WTC11 (cell line): ENCODE results near the gene CD320. TPM values are rescaled to one million over a fixed set of nuclear protein-coding genes. Genes with fewer than 3 reads are reported as not detected.

Experiments
- ATF1 ChIP-seq: sonication (generic); formaldehyde crosslinking; IDR thresholded peaks from 2 replicates; pipeline ENCODE4 v1.8.1; 2023; ENCODE audit warnings: mild to moderate bottlenecking, moderate library complexity, missing genetic modification reagents
- EMX1 ChIP-seq: fragments of 250-450 bp; sonication (Bioruptor Pico); IDR thresholded peaks from 2 replicates; pipeline ENCODE4 v1.8.0; 2021; ENCODE audit warnings: mild to moderate bottlenecking
- ETV6 ChIP-seq: sonication (generic); formaldehyde crosslinking; IDR thresholded peaks from 2 replicates; pipeline ENCODE4 v1.8.1; 2022; ENCODE audit warnings: mild to moderate bottlenecking, missing genetic modification reagents
- FOXP4 ChIP-seq: sonication (generic); formaldehyde crosslinking; IDR thresholded peaks from 2 replicates; pipeline ENCODE4 v1.8.0; 2022; ENCODE audit warnings: mild to moderate bottlenecking, missing genetic modification reagents
- IRF1 ChIP-seq: sonication (generic); formaldehyde crosslinking; IDR thresholded peaks from 2 replicates; pipeline ENCODE4 v1.8.0; 2023; ENCODE audit warnings: missing genetic modification reagents
- MYBL2 ChIP-seq: sonication (generic); formaldehyde crosslinking; IDR thresholded peaks from 2 replicates; pipeline ENCODE4 v1.8.1; 2023; ENCODE audit warnings: mild to moderate bottlenecking, moderate library complexity, missing genetic modification reagents
- NFATC4 ChIP-seq: fragments of 250-450 bp; sonication (Bioruptor Pico); IDR thresholded peaks from 2 replicates; pipeline ENCODE4 v1.9.0; 2021; ENCODE audit warnings: mild to moderate bottlenecking
- NFE2L1 ChIP-seq: sonication (generic); formaldehyde crosslinking; IDR thresholded peaks from 2 replicates; pipeline ENCODE4 v1.8.1; 2023; ENCODE audit warnings: missing genetic modification reagents
- NR1H2 ChIP-seq: sonication (generic); formaldehyde crosslinking; IDR thresholded peaks from 2 replicates; pipeline ENCODE4 v1.9.0; 2021; ENCODE audit warnings: mild to moderate bottlenecking, moderate library complexity, missing genetic modification reagents
- OVOL2 ChIP-seq: fragments of 250-450 bp; sonication (Bioruptor Pico); IDR thresholded peaks from 2 replicates; pipeline ENCODE4 v1.9.0; 2021; ENCODE audit warnings: mild to moderate bottlenecking, borderline replicate concordance
- RELA ChIP-seq: sonication (generic); formaldehyde crosslinking; IDR thresholded peaks from 2 replicates; pipeline ENCODE4 v1.8.1; 2022; ENCODE audit warnings: missing genetic modification reagents, mild to moderate bottlenecking, borderline replicate concordance
- SMAD4 ChIP-seq: sonication (generic); formaldehyde crosslinking; IDR thresholded peaks from 2 replicates; pipeline ENCODE4 v1.8.0; 2022; ENCODE audit warnings: mild to moderate bottlenecking, missing genetic modification reagents
- SOX15 ChIP-seq: fragments of 250-450 bp; sonication (Bioruptor Pico); IDR thresholded peaks from 2 replicates; pipeline ENCODE4 v1.9.0; 2021; ENCODE audit warnings: mild to moderate bottlenecking
- TEAD1 ChIP-seq: sonication (generic); formaldehyde crosslinking; IDR thresholded peaks from 2 replicates; pipeline ENCODE4 v1.8.0; 2022; ENCODE audit warnings: mild to moderate bottlenecking, missing genetic modification reagents
- TEAD4 ChIP-seq: sonication (generic); formaldehyde crosslinking; IDR thresholded peaks from 2 replicates; pipeline ENCODE4 v1.8.0; 2022; ENCODE audit warnings: mild to moderate bottlenecking, missing genetic modification reagents
- USF1 ChIP-seq: sonication (generic); formaldehyde crosslinking; IDR thresholded peaks from 2 replicates; pipeline ENCODE4 v1.8.0; 2022; ENCODE audit warnings: mild to moderate bottlenecking, missing genetic modification reagents
- ZBTB21 ChIP-seq: sonication (generic); formaldehyde crosslinking; IDR thresholded peaks from 2 replicates; pipeline ENCODE4 v1.8.1; 2023; ENCODE audit warnings: mild to moderate bottlenecking, missing genetic modification reagents, borderline replicate concordance
- ZNF138 ChIP-seq: sonication (generic); formaldehyde crosslinking; conservative IDR thresholded peaks from 2 replicates; pipeline ENCODE4 v1.8.1; 2022; ENCODE audit warnings: mild to moderate bottlenecking, moderate library complexity, missing genetic modification reagents
- ZNF281 ChIP-seq: sonication (generic); formaldehyde crosslinking; IDR thresholded peaks from 2 replicates; pipeline ENCODE4 v1.8.0; 2023; ENCODE audit warnings: mild to moderate bottlenecking, missing genetic modification reagents
- ZNF416 ChIP-seq: fragments of 250-450 bp; sonication (Bioruptor Pico); IDR thresholded peaks from 2 replicates; pipeline ENCODE4 v1.9.0; 2021; ENCODE audit warnings: mild to moderate bottlenecking, inconsistent platforms
- total RNA-seq: library from RNA; stranded (reverse); gene quantifications from 3 replicates; pipeline ENCODE4 v1.2.3, GENCODE V29; 2021
- TF ChIP-seq, protein P1 (sequence below): sonication (generic); formaldehyde crosslinking; IDR thresholded peaks from 2 replicates; pipeline ENCODE4 v1.8.0; 2023; ENCODE audit warnings: missing genetic modification reagents, mild to moderate bottlenecking, borderline replicate concordance
- TF ChIP-seq, protein P2 (sequence below): fragments of 250-450 bp; sonication (Bioruptor Pico); IDR thresholded peaks from 2 replicates; pipeline ENCODE4 v1.8.0; 2021; ENCODE audit warnings: mild to moderate bottlenecking
- TF ChIP-seq, protein P3 (sequence below): fragments of 250-450 bp; sonication (Bioruptor Pico); conservative IDR thresholded peaks from 2 replicates; pipeline ENCODE4 v1.9.0; 2021; ENCODE audit warnings: mild to moderate bottlenecking

The CD320 gene
- total RNA-seq, 1 experiment from 2014 or later, result 107 TPM

DNA sequence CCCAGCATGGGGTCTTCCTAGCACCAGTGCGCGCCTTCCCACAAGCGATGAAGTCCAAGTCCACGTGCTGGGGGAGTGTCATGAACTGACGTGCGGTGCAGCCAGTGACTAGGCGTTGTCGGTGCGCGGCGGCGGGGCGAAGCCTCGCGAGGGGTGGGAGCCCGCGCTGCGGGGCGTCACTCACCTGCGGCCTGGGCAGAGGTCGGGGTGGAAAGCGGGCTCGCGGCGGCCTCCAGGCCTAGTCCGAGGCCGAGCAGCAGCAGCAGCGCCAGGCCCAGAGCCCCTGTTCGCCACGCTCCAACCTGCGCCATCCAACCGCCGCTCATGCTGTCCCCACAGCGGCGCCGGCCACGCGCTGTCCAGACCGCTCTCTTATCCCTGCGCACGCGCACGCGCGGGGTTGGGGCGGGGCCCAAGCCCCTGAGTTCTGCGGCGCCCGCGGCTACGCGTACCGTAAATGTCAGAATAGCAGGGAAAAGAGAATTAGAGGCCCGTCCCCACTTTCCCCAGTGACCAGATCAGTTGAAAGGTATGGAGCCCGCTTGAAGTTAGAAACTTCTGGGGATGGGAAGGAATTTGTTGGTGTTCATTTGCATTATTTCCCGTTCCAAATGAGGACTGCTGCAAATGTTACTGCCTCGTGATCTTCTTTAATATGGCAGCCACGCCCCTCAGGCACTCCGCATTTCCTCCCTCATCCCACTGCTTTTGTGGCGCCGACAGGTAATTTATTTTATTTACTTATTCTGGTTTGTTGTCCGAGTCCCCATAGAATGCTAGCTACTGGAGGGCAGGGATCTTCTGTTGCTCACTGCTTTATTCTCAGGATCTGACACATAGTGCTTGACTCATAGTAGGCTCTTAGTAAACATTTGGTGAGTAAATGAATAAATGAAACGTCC, at the start of gene CD320 (continued):
- TF ChIP-seq, protein P1, sequence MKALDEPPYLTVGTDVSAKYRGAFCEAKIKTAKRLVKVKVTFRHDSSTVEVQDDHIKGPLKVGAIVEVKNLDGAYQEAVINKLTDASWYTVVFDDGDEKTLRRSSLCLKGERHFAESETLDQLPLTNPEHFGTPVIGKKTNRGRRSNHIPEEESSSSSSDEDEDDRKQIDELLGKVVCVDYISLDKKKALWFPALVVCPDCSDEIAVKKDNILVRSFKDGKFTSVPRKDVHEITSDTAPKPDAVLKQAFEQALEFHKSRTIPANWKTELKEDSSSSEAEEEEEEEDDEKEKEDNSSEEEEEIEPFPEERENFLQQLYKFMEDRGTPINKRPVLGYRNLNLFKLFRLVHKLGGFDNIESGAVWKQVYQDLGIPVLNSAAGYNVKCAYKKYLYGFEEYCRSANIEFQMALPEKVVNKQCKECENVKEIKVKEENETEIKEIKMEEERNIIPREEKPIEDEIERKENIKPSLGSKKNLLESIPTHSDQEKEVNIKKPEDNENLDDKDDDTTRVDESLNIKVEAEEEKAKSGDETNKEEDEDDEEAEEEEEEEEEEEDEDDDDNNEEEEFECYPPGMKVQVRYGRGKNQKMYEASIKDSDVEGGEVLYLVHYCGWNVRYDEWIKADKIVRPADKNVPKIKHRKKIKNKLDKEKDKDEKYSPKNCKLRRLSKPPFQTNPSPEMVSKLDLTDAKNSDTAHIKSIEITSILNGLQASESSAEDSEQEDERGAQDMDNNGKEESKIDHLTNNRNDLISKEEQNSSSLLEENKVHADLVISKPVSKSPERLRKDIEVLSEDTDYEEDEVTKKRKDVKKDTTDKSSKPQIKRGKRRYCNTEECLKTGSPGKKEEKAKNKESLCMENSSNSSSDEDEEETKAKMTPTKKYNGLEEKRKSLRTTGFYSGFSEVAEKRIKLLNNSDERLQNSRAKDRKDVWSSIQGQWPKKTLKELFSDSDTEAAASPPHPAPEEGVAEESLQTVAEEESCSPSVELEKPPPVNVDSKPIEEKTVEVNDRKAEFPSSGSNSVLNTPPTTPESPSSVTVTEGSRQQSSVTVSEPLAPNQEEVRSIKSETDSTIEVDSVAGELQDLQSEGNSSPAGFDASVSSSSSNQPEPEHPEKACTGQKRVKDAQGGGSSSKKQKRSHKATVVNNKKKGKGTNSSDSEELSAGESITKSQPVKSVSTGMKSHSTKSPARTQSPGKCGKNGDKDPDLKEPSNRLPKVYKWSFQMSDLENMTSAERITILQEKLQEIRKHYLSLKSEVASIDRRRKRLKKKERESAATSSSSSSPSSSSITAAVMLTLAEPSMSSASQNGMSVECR (CRISPR knock-in tag), result peak; percentile 84; the same call in 1 of the 2 replicates
- no peak; the same call in none of the 2 replicates for TF ChIP-seq IRF1
- TF ChIP-seq OVOL2, result no peak
- TF ChIP-seq, protein P2, sequence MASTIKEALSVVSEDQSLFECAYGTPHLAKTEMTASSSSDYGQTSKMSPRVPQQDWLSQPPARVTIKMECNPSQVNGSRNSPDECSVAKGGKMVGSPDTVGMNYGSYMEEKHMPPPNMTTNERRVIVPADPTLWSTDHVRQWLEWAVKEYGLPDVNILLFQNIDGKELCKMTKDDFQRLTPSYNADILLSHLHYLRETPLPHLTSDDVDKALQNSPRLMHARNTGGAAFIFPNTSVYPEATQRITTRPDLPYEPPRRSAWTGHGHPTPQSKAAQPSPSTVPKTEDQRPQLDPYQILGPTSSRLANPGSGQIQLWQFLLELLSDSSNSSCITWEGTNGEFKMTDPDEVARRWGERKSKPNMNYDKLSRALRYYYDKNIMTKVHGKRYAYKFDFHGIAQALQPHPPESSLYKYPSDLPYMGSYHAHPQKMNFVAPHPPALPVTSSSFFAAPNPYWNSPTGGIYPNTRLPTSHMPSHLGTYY (CRISPR knock-in tag), result 0 out of 2 replicates have a peak, but pooled peaks have one; percentile 21
- no peak for TF ChIP-seq NR1H2 (CRISPR knock-in tag)
- TF ChIP-seq ETV6 (CRISPR knock-in tag), result peak; percentile 71; the same call in 1 of the 2 replicates
- peak; percentile 49; the same call in 1 of the 2 replicates for TF ChIP-seq NFE2L1 (CRISPR knock-in tag)
- TF ChIP-seq EMX1 (CRISPR knock-in tag), result peak; percentile 72; the same call in 1 of the 2 replicates
- TF ChIP-seq FOXP4 (CRISPR knock-in tag), result peak; percentile 78
- no peak for TF ChIP-seq SOX15
- TF ChIP-seq NFATC4, result no peak
- TF ChIP-seq ZNF281 (CRISPR knock-in tag), result peak; percentile 27
- peak; percentile 90 for TF ChIP-seq ZNF416 (CRISPR knock-in tag)
- TF ChIP-seq RELA (CRISPR knock-in tag), result 0 out of 2 replicates have a peak, but pooled peaks have one; percentile 76
- peak; percentile 44; the same call in 1 of the 2 replicates for TF ChIP-seq SMAD4 (CRISPR knock-in tag)
- 0 out of 2 replicates have a peak, but pooled peaks have one; percentile 61 for TF ChIP-seq TEAD4 (CRISPR knock-in tag)
- 0 out of 2 replicates have a peak, but pooled peaks have one; percentile 56 for TF ChIP-seq ZBTB21 (CRISPR knock-in tag)
- TF ChIP-seq, protein P3, sequence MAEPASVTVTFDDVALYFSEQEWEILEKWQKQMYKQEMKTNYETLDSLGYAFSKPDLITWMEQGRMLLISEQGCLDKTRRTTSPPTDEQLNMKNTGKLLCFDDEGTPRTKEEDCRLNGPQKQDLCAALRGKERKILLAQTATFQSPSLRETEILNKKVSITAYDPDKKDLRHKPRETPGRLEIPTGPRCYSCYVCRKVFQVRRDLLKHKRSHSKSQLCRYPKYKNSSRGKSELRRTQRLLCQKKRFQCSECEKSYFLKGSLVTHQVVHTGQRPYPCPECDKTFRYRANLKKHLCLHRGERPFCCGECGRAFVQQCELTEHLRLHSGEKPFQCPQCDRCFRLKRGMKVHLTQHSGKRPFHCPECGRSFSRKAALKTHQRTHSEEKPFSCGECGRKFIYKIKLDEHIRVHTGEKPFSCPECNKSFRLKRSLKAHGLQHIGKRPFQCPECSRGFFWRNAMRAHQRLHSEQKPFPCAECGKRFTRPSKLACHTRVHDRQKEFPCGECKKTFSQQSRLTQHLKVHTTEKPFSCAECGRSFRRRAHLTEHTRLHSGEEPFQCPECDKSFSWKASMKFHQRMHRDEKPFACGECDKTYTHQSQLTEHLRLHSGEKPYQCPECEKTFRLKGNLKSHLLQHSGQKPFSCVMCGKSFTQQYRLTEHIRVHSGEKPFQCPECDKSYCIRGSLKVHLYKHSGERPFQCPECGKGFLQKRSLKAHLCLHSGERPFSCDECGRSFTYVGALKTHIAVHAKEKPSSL (CRISPR knock-in tag), result no peak
- TF ChIP-seq MYBL2 (CRISPR knock-in tag), result peak; percentile 85
- TF ChIP-seq TEAD1, result peak; percentile 73; the same call in 1 of the 2 replicates
- 0 out of 2 replicates have a peak, but pooled peaks have one; percentile 67 for TF ChIP-seq ATF1
- TF ChIP-seq ZNF138 (CRISPR knock-in tag), result 0 out of 2 replicates have a peak, but pooled peaks have one; percentile 80
- peak; percentile 76 for TF ChIP-seq USF1
